Heart left ventricle (tissue), 16 donors: ENCODE data around the gene PRPF19. TPM values are rescaled to one million over a fixed set of nuclear protein-coding genes. Genes with fewer than 3 reads are reported as not detected.

ENCODE experiments used
- ATAC-seq, 4 donors: fragments of 200-7000 bp; cut with Tn5 transposase; one replicate each; pipeline ENCODE4 v1.9.1; 2020 to 2022; ENCODE audit warnings: moderate library complexity in 4 of 4, mild to moderate bottlenecking in 3 of 4, moderate number of reproducible peaks in 1 of 4
- DNase-seq, 5 donors: peaks; one replicate each; pipeline ENCODE4 v3.0.0-alpha.2; 2020
- H3K27ac ChIP-seq, 12 donors: fragments of 200-600 bp; sonication (generic) in 4 of 12; one replicate each; pipeline versions ENCODE4 v1.5.0 to v1.8.0; 2016 to 2022; ENCODE audit warnings: mild to moderate bottlenecking in 2 of 12
- H3K27me3 ChIP-seq, 9 donors: fragments of 200-600 bp; sonication (generic) in 2 of 9; one replicate each; pipeline versions ENCODE4 v1.5.1 to v1.8.0; 2016 to 2022; ENCODE audit warnings: mild to moderate bottlenecking in 3 of 9
- H3K36me3 ChIP-seq, 9 donors: fragments of 200-600 bp; sonication (generic) in 2 of 9; one replicate each; pipeline versions ENCODE4 v1.5.0 to v1.8.0; 2018 to 2022; ENCODE audit warnings: mild to moderate bottlenecking in 2 of 9
- H3K4me1 ChIP-seq, 12 donors: fragments of 200-600 bp; sonication (generic) in 4 of 12; one replicate each; pipeline versions ENCODE4 v1.5.0 to v1.8.0; 2016 to 2022; ENCODE audit warnings: mild to moderate bottlenecking in 3 of 12
- H3K4me3 ChIP-seq, 12 donors: fragments of 200-600 bp; sonication (generic) in 4 of 12; one replicate each; pipeline versions ENCODE4 v1.5.0 to v1.8.0; 2017 to 2022; ENCODE audit warnings: mild to moderate bottlenecking in 9 of 12, moderate library complexity in 4 of 12
- H3K9me3 ChIP-seq, 12 donors: fragments of 200-600 bp; sonication (generic) in 4 of 12; one replicate each; pipeline versions ENCODE4 v1.5.0 to v1.8.0; 2016 to 2022; ENCODE audit warnings: mild to moderate bottlenecking in 1 of 12
- POLR2A ChIP-seq, 2 donors: fragments of 450-650 bp; IDR thresholded peaks; one replicate each; pipeline ENCODE4 v1.6.1; 2017; ENCODE audit warnings: antibody characterized with exemption in 2 of 2, mild to moderate bottlenecking in 2 of 2, moderate library complexity in 2 of 2
- WGBS, 4 donors: extraction: QIAGEN DNeasy Blood & Tissue Kit in 2 of 4; methylation state at CpG; one replicate each; pipeline versions ENCODE4 v1.1.5 to v1.1.7; 2013 to 2018; 5-methylcytosine and 5-hydroxymethylcytosine counted together
- intact Hi-C, 10 donors: fragments of 100-400 bp; cut with DNase I; formaldehyde crosslinking; loops; one replicate each; pipeline versions ENCODE4 v1.11.1 to v1.14.2; 2022
- polyA plus RNA-seq, 2 donors: library from polyadenylated mRNA; stranded (reverse); fragments of 200-250 nt; gene quantifications; one replicate each; pipeline ENCODE4 v1.2.3, GENCODE V29; 2013
- total RNA-seq, 9 donors: library from RNA; depleted of rRNA in 2 of 9; stranded (reverse); fragments of >200 nt in 2 of 9; fragmentation: NEBNext Ultra II Directional in 3 of 9; extraction: Animal tissue kit (Norgen Biotek cat#: 25700) in 3 of 9; gene quantifications; one replicate each; pipeline versions ENCODE4 v1.1.0 to v1.2.4, GENCODE V29; 2016 to 2023
- TF ChIP-seq, protein P1 (sequence below), 12 donors: fragments of 200-600 bp; sonication (generic) in 4 of 12; IDR thresholded peaks; one replicate each; pipeline versions ENCODE4 v1.5.0 to v1.8.0; 2018 to 2022; ENCODE audit warnings: antibody characterized with exemption in 12 of 12, mild to moderate bottlenecking in 5 of 12
- donor health status: ischemic (EF 13 %, LVEDD 7.1; RV severe dilation, severe dysfunction).
- donor health status: healthy with polysubstance abuse.
- donor health status: DM: no; HTN: yes; CAD: no.
- donor health status: DM: no; HTN: no; CAD: no.
- donor health status: ischemic (EF 25% LVEDD 6.9; RV normal size, moderate dysfunction).
- donor health status: ischemic (EF 25% LVEDD 5.7; RV mildly dilated, moderate dysfunction).
- donor health status: healthy.
- donor health status: DM: yes; HTN: yes; CAD: no.
- donor health status: ischemic (EF 35%, LVEDD 5.7; RV mildly dilated, moderate dysfunction).
- donor health status: nonischemic (EF 11% LVEDD 7.7; RV severe dilation, severe dysfunction).
- donor health status: DM: yes; HTN: yes; CAD: no.
- donor health status: PGD.
- donor health status: ischemic (EF 29% LVEDD 5.4; RV normal size, mild dysfunction).
- donor health status: nonischemic (EF 23%, LVEDD 6.1; RV moderate dilation, normal function).

The PRPF19 gene
- total and polyA plus RNA-seq, 11 donors = 30.8 to 72.0 (median 40.8) TPM

DNA sequence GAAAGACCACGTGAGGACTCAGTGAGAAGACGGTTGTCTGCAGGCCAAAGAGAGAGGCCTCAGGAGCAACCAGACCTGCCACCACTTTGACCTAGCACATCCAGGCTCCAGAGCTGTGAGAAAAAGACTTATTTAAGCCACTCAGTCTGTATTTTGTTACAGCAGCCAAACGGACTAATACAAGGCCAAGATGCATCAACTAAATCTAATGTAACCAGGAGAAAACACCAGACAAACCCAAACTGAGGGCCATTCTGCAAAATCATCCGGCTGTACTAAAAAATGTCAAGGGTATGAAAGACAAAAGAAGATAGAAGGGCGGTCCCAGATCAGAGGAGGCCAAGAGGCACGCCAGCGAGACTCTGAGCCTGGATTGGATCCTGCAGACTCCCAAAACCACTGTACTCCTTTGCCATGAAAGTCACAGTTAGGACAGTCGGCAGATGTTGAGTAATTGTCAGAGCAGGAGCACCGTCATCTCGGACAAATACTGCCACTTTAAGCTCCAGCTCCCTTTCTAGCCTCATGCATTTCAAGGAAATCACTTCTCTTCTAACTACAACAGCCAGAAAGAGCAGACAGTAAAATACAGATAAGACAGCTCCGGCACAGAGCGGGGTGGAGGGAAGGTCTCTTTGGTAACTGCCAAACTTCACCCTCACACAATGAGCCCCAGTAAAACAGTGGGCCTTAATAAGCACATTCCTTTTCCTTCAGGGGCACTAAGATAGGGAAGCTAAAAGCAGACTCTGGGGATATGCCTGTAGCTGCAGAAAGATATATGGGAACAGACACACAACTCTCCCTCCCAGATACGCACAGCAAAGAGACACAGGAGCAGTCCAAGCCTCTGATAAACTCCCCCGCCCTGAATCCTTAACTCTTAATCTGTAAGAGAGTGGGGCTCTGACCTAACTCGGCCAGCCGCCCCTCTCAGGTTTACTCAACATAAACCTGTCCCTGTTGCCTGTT is 42.5 kb downstream of the PRPF19 start:
- H3K27ac ChIP-seq = no peak overlapping the region
- H3K36me3 ChIP-seq = no peaks in the 10 kb centered on the region
- no peak overlapping the region for H3K4me3 ChIP-seq
- TF ChIP-seq, protein P1, sequence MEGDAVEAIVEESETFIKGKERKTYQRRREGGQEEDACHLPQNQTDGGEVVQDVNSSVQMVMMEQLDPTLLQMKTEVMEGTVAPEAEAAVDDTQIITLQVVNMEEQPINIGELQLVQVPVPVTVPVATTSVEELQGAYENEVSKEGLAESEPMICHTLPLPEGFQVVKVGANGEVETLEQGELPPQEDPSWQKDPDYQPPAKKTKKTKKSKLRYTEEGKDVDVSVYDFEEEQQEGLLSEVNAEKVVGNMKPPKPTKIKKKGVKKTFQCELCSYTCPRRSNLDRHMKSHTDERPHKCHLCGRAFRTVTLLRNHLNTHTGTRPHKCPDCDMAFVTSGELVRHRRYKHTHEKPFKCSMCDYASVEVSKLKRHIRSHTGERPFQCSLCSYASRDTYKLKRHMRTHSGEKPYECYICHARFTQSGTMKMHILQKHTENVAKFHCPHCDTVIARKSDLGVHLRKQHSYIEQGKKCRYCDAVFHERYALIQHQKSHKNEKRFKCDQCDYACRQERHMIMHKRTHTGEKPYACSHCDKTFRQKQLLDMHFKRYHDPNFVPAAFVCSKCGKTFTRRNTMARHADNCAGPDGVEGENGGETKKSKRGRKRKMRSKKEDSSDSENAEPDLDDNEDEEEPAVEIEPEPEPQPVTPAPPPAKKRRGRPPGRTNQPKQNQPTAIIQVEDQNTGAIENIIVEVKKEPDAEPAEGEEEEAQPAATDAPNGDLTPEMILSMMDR (IDR thresholded peaks at IDR 0.05) = no peak
- TF ChIP-seq POLR2A (IDR thresholded peaks at IDR 0.05) = no peak
- peak in 2 of 5 donors; percentile 6 to 10 for DNase-seq
- WGBS, 4 donors = 60 to 69% (median 65%) methylated on average over 16 of the region's 16 CpGs
- no peaks in the 10 kb centered on the region for H3K9me3 ChIP-seq
- intact Hi-C loops = no loop called here
- H3K4me1 ChIP-seq = peaks cover 0 to 4% (median 0%) of the 10 kb centered on the region in 12 donors
- no peak for ATAC-seq
- no peaks in the 10 kb centered on the region for H3K27me3 ChIP-seq

- H3K27me3 ChIP-seq = no peaks in the 10 kb centered on the region
- H3K36me3 ChIP-seq = no peaks in the 10 kb centered on the region
- TF ChIP-seq POLR2A (IDR thresholded peaks at IDR 0.05) = no peak
- TF ChIP-seq, protein P1 (IDR thresholded peaks at IDR 0.05) = no peak
- 90 to 92% (median 91%) methylated on average over 9 of the region's 9 CpGs for WGBS, 4 donors
- DNase-seq (no peak), ATAC-seq (no peak)
- H3K4me3 ChIP-seq = no peak overlapping the region
- intact Hi-C loops = no loop called here
- no peak overlapping the region for H3K27ac ChIP-seq
- peaks cover 0 to 6% (median 0%) of the 10 kb centered on the region in 12 donors for H3K4me1 ChIP-seq
- no peaks in the 10 kb centered on the region for H3K9me3 ChIP-seq
Measured at GRCh38 chr11:60862171-60862570, 44.2 kb downstream of the PRPF19 start.

- Histone ChIP-seq H3K4me1 (peaks cover 0 to 6% (median 0%) of the 10 kb centered on the region in 12 donors), H3K27me3 (no peaks in the 10 kb centered on the region), H3K27ac (no peak overlapping the region), H3K36me3 (no peaks in the 10 kb centered on the region), H3K9me3 (no peaks in the 10 kb centered on the region), H3K4me3 (no peak overlapping the region)
- intact Hi-C loops = no loop called here
- peak in 2 of 4 donors; percentile 19 to 34 for ATAC-seq
- 24 to 53% (median 45%) methylated on average over 7 of the region's 7 CpGs for WGBS, 4 donors
- no peak for TF ChIP-seq POLR2A (IDR thresholded peaks at IDR 0.05)
- peak in 2 of 5 donors; percentile 11 to 47 for DNase-seq
Measured at GRCh38 chr11:60860943-60861342, 45.4 kb downstream of the PRPF19 start.

- TF ChIP-seq, protein P1 (IDR thresholded peaks at IDR 0.05) = no peak
- TF ChIP-seq POLR2A (IDR thresholded peaks at IDR 0.05) = no peak
- peak in 1 of 5 donors; percentile 1 for DNase-seq
- no peaks in the 10 kb centered on the region for H3K9me3 ChIP-seq
Measured at GRCh38 chr11:60859616-60860250, 46.7 kb downstream of the PRPF19 start.

More at GRCh38 chr11:60859616-60860250, 46.7 kb downstream of the PRPF19 start:
- H3K4me3 ChIP-seq = no peak overlapping the region
- no peaks in the 10 kb centered on the region for H3K36me3 ChIP-seq
- 79 to 88% (median 87%) methylated on average over 15 of the region's 15 CpGs for WGBS, 4 donors
- H3K27me3 ChIP-seq = no peaks in the 10 kb centered on the region
- ATAC-seq = no peak
- intact Hi-C loops = no loop called here
- H3K4me1 ChIP-seq = peaks cover 0 to 6% (median 0%) of the 10 kb centered on the region in 12 donors
- no peak overlapping the region for H3K27ac ChIP-seq
